HG02973 (cell line): Measurements from ENCODE around the gene TMEM18.
A peak's percentile ranks its signal among the peaks of the same experiment; 100 is the strongest.
"Not testable (repeated sequence)": the region's sequence is repeated elsewhere in the genome, so short reads cannot be mapped to it uniquely, and the experiment has no call there.

Experiments
- ATAC-seq: cut with Tn5 transposase; IDR thresholded peaks from one replicate; pipeline ENCODE4 v1.9.1; 2021; ENCODE audit warnings: moderate library complexity; ENCODE audit not compliant: unreplicated experiment

TMEM18 gene

DNA sequence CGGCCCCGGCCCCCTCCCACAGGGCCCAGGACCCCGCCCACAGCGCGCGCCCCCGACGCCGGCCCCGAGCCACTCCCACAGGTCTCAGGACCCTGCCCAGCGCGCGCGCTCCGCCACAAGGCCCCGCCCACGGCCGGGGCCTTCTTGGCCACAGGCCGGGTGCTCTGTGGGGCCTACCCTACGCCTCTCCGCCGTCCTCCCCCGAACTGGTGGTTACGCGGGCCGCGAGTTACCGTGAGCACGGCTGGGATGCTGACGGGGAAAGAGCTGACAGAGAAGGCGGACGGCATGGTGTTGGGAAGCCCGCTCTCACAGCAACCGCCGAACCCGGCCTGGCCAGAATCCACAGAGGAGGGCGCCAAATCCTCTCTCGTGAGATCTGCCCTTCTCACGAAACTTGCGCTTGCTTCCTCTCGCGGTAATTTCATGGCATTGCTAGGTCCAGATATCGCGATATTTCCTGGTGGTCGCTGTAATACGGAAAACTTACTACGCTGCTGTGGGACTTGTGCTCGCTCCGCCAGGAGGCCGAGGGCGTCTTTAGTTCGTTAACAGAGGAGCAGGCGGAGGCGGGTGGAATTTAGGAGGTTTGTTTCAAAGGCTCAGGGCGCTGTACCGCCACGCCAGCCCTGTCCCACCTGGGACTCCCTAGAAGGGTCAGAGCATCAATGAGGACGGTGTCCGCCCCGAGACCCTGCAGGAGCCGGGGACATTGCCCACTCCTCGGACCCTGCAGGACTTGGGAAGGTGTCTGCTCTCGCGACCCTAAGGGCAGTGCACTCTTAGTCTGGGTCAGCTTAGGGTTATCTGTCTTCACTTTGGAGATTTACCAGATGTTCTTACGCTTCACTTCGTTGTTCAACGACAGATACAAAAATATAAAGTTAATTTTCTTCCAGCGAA, at the start of gene TMEM18:
TMEM18 (minus strand) TSS at position 351 of the 903 bp plus-strand sequence; CDS start at position 290, 61 bp downstream.
- peak; percentile 56 for ATAC-seq

DNA sequence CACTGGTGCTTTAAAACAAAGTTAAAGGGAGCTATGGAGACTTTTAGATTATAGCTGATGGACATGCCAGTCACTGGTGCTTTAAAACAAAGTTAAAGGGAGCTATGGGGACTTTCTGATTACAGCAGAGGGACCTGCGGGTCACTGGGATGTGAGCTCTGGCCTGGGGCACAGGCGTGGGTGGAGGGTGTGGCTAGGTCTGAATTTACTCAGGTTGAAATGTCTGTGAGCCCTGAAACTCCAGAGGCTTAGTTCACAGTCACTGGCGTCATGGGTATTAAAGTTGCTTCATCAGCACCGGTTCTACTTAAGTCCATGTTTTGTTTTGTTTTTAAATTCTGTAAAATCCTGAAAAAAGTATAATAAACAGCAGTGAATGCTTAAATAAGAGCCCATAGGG, 49.0 kb upstream of the TMEM18 start:
- ATAC-seq, result peak; percentile 74

DNA sequence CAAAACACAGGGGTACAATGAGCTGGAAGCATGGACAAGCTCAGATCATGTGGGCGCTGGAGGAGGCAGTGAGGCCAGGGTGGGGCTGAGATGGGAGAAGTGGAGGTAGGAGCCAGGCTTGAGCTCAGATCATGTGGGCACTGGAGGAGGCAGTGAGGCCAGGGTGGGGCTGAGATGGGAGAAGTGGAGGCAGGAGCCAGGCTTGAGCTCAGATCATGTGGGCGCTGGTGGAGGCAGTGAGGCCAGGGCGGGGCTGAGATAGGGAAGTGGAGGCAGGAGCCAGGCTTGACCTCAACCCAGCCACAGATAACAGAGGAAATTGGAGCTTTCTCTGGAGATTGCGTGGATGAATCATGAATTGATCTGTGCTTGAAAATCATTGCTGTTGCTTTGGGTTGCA, 48.3 kb upstream of the TMEM18 start:
- no peak for ATAC-seq

DNA sequence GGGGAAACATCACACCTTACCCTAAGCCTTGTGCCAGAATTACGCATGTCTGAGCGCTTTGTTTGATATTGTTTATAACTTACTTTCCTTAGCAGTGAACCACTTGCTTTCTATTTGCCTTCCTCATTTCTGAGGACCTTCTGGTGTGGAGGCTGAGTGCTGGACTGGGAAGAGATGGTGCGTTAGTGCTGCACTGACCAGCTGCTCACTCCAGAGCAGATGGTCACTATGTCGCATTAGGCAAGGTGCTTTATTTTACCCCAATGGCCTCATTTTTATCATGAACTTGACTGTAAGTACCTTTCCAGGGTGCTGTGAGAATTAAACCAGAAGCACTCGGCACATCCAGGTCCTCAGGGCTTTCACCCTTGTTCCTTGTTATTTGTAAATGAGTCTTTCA, 46.6 kb upstream of the TMEM18 start:
- no peak for ATAC-seq

DNA sequence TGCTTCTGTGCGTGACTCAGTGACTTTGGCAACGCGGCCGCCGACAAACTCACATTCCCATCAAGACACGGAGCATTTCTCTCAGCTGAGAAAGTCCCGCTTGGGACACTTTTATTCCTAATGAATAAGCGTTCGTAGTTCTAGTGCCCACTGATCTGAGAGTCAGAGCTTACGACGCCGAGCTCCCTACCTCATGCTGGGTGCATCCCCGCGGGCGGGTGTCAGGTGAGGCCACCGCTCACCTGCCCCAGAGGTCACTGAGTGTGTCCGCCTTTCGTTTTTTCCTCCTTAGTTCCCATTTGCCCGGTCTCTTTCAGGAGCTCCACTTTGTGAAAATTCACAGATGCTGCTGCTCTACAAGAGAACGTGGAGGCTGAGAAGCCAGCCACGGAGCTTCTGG, 43.6 kb upstream of the TMEM18 start:
- no peak for ATAC-seq

DNA sequence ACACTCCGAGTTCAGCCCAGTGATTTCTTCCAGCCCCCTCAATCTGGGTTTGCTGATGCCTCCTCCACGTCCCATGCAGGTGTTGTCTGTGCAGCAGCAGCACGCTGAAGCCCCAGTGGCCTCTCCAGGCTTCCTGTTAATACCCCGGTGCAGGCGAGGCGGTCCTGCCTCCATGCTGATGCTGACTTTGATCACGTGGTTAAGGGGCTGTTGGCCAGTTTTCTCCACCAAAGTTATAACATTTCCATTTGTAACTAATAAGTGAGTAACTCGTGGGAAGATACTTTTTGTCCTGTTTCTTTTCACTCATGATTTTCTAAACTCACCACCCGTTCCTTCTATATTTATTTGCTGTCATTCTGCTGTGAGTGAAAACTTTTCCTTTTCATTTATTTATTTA, 42.5 kb upstream of the TMEM18 start:
- ATAC-seq, result no peak

DNA sequence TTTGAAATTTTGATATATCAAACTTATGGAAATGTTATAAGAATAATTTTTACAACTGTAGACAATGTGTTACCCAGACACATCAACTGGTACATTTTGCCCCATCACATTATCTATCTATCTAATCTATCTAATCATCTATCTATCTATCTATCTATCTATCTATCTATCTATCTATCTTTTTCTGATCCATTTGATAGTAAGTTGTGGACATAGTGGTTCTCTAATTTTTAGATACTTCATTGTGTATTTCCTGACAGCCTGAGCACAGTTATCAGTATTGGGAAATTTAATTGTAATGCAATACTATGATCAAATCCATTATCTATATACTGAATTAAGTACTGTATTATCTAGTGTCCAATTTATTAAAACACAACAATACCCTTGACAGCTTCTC, 42.0 kb upstream of the TMEM18 start:
- ATAC-seq, result no peak

DNA sequence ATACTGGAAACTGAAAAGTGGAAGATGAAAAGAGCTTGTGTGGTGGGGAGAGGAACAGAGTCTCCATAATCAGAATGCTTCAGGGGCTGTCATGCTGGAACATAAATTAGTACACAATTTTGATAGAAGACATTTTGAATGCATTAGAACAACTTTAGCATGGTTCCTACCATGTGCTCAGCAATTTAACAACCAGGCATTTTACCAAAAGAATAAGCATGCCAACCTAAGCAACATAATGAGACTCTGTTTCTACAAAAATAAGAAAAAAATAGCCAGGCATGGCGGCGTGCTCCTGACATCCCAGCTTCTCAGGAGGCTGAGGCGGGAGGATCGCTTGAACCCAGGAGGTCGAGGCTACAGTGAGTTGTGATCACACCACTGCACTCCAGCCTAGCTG, 40.5 kb upstream of the TMEM18 start:
- no peak for ATAC-seq

DNA sequence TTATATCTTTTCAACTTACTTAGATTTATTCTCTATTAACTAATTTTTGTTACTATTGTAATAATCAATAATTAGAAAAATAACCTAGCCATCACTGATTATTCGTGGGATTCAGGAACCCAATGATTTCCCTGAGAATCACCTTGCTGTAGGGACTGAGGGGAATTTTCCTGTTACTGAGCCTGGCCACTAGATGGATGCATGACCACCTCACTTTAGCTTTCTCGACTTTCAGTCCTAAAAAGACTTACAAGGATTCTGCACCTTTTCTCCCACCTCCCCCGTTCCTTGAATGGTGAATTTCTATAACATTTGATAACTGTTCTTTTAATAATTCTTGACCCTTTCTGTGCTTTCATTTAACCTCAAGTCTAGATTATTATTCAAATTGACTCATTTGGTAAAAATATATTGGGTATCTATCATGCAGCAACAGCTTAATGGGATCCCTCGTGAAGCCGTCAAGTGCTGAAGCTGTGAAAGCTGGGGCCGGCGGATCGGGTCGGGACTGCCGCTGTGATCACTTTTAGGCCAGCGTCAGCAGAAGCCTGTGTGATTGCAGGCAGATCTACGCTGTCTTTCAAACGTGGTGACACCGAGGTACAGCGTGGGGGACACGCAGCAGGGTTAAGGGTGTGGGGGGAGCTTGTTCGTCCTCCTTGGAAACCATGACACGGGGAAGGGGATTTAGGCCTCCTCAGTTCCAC, 38.8 kb upstream of the TMEM18 start:
- ATAC-seq, result no peak

DNA sequence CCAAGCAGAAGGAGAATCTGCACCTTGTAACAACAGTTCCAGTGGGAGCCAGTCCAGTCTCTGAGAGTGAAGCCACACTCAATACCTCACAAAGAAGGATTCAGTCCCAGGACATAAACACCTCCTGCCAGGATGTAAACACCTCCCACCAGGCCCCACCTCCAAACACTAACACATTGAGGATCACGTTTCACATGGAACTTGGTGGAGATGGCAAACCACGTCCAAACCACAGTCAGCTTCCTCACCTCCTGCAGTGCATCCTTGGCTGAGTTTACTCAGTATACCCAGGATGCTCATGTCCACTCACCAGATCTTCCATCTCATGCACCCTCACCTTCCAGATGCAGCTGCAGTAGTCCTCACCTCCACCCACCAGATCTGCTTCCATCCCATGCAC, 37.8 kb upstream of the TMEM18 start:
- no peak for ATAC-seq

DNA sequence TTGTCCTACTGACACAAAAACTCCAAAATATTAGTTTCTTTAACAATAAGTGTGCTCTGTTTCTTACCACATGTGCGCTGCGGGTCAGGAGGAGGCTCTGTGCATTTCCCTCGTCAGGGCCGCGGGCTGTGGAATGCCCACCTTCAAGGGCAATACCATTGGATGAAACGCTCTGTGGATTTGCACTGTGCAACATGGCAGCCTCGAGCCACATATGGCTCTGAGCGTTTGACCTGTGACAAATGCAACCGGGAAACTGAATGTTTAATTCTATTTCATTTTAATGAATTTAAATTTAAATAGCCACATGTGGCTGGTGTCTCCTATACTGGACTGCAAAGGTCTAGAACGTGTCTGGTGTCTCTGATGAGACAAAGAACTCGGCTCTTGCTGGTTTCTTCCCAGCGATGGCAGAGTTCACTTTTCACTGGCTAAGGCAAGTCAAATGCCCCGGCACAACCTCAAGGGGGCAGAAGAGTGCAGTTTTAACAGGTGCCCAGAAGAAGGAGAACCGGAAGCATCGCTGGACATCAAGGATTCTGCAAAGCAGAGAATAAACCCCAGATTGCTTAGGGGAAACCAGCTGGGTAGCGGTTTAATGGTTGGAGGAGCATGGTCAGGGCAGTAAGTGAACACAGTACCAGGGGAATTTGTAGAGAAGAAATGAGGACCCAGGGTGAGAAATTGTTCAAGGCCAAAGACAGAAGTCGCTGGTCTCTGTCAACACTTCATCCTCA, 37.0 kb upstream of the TMEM18 start:
- peak; percentile 94 for ATAC-seq

DNA sequence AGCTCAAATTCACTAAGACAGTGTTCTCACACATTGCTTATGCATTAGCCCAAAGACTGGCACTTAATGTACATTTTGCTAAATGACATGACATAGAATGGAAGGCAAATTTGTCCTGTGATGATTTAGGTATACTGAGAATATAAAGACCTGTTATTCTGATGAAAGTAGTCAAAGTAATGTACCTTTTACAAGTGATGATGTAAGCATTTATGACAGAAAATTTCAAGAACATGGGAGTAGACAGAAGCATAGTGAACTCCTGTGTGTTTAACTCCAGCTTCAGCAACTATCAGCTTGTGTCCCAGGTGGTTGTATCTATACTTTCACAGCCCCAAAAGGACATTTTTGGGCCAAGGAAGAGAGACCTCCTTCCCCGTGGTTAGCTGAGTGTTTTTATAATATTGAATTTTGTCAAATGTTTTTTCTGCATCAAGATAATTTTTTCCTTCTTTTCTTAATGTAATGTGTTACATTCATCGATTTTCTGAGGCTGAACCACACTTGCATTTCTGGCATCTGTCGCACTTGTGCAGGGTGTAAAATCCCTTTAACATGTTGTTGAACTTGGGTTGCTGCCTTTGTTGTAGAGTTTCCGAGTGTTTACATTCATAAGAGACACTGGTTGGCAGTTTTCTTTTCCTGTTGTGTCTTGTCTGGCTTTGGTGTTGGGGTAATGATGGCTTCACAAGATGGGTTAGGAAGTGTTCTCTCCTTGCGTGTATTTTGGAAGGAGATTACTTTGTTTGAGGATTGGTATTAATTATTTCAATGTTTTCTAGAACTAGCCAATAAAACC, 33.9 kb upstream of the TMEM18 start:
- ATAC-seq, result no peak

DNA sequence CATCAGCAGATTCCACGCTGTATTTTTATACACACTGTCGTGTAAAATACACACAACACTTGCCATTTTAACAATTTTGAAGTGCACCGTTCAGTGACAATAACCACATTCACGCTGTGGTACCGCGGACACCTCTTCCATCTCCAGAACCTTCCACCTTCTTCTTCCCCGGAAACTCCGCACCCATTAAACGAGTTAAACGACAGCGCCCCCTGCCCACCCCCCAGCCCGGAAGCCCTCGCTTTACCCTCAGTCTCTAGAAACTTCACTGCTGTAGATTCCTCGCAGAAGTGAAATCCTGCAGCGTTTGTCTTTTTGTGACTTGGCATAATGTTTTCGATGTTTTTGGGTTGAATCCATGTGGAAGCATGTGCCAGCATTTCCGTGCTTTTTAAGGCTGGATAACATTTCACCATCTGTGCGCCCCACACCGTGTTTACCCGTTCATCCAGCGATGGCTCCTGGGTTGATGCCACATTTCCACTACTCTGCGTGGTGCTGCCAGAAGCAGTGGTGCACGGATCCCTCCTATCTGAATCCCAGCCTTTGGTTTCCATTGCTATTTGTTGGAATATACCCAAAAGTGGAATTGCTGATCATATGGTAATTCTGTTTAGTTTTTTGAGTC, 32.0 kb upstream of the TMEM18 start:
- no peak for ATAC-seq

DNA sequence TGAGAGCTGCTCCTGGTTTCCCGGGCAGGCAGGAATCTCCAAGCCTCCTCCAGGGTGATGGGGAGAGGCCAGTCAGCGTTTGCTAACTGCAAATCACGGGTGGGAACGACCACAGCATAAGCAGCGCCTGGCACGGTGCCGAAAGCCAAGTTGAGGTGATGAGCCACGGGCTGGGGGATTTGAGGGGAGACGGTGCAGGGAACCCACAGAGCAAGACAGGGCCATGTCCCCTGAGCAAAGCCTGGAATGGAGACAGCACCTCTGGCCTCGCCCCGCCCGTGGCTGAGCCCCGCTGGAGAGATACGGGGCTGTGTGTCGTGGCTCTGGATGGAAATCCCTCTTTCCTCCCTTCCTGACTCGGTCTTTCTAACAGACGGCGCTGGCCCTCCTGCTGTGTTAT, 31.5 kb upstream of the TMEM18 start:
- no peak for ATAC-seq

DNA sequence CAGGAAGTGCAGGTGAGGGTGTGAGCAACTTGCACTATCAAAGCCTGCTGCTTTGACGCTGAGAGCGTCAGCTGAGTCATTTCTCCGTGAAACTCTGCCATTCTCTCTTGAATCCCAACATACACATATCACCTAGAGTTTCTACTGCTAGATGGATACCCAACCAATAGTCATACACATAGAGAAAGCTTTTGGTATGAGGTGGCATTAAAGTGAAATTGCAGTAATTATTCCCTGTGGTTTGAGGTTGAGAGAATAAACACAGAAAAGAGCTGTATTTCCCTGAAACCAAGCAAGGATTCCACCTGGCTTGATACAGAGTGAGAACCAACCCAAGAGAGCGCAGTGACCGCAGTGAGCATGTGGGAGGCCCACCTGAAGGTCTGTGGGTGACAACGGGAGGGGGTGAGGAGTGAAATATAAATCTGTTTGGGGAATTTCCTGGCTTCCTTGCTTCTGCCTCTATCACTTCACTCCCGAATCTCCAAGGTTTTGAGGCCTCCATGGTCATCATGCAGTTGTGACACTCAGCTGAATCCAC, 28.8 kb upstream of the TMEM18 start:
- peak; percentile 87 for ATAC-seq

DNA sequence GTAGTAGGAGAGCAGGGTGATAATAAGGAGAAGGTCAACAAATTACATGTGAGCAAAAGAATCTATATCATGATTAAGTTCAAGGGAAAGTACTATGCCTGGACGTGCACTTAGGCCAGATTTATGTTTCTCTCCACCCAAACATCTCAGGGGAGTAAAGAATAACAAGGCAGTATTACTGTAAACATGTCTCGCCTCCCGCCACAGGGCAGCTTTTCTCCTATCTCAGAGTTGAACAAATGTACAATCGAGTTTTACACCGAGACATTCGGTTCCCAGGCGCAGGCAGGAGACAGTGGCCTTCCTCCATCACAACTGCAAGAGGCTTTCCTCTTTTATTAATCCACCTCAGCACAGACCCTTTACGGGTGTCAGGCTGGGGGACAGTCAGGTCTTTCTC, 25.6 kb upstream of the TMEM18 start:
- ATAC-seq, result not testable (repeated sequence)

DNA sequence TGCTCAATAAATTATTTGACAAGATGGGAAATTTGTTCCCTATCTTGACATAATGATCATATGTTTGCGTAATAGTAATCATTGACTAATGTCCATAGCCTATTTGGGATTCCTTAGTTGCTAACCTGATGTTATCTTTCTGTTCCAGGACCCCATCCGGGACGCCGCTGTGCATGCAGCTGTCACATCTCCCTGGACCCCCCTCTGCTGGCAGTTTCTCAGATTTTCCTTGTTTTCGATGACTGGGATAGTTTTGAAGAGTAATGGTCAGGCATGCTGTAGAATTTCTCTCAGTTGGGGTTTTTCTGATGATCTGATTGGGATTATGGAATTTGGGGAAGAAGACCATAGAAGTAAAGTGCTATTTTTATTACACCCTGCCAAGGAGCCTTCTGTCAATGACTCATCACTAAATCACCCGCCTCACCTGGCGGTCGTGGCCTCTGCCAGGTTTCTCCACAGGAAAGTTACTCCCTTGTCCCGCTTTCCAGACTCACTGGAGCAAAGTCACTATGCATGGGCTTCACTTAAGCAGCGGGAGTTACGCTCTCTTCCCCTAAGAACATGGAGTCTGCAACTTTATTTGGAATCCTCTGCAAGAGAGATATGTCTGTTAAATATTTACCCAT, 19.9 kb upstream of the TMEM18 start:
- no peak for ATAC-seq

DNA sequence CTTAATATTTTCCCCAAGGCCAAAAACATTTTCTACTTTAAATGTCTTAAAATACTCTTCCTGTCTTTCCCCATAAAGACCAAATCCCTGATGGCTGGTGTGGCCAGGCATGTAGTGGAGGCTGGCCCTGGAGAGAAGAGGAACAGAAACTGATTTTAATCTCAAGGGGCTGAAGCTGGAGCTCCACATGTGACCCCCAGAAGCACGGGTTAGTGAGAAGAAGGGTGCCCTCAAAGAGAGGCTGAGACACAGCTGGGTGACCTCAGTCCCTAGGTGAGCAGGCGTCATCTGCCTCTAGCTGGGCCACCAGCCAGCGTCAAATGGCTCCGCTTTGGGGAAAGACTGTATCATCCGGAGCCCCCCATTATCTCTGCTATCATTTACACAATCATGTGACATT, 19.3 kb upstream of the TMEM18 start:
- ATAC-seq, result no peak

DNA sequence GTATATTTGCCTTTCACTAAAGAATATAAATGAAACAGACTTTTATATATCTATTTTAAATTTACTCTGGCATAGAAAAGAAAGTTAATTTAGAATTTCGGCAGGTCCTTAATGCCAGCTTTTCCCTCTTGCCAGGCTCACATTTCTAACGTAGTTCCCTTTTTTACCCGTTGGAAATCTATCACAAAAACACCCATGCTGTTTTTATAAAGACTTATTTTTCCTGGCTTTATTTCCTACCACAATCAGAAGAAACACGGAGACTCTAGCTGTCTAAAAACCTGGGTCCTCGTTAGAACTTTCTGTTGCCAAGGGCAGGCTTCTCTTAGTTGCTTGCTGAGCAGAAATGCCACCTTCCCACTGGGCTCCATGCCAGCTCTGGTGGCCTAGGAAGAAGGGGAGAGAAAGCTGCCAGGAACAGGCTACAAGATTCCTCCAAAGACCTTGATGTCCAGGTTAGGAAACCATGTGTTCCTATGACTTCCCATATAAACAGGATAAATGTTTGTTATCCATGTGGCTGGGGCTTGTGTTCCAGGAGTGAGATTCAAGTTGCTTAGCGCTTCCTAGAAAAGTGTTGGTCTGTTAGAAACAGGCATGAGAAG, 17.8 kb upstream of the TMEM18 start:
- ATAC-seq, result no peak
